Smooth muscle cell (in vitro differentiated cells): ENCODE results near the gene SLC37A1. TPM values are rescaled to one million over a fixed set of nuclear protein-coding genes. Genes with fewer than 3 reads are reported as not detected.

ENCODE experiments used
- DNase-seq: peaks from one replicate; lab custom pipeline; 2025; ENCODE audit not compliant: unreplicated experiment; lab: John Stamatoyannopoulos, UW
- H2AFZ ChIP-seq: fragments of 200-600 bp; sonication (generic); 2 replicates; pipeline ENCODE4 v1.6.0; 2016; ENCODE audit warnings: antibody characterized with exemption, low read depth, mild to moderate bottlenecking
- H3F3A ChIP-seq: fragments of 200-600 bp; sonication (generic); 2 replicates; pipeline ENCODE4 v1.6.0; 2017; ENCODE audit warnings: antibody characterized with exemption, low read depth
- H3K27ac ChIP-seq: fragments of 200-600 bp; sonication (generic); 2 replicates; pipeline ENCODE4 v1.5.1; 2016; ENCODE audit warnings: low read depth, mild to moderate bottlenecking
- H3K27me3 ChIP-seq: fragments of 200-600 bp; sonication (generic); 2 replicates; pipeline ENCODE4 v1.6.1; 2016; ENCODE audit warnings: low read depth, mild to moderate bottlenecking
- H3K36me3 ChIP-seq: fragments of 200-600 bp; sonication (generic); 2 replicates; pipeline ENCODE4 v1.5.1; 2016; ENCODE audit warnings: low read depth
- H3K4me1 ChIP-seq: fragments of 200-600 bp; sonication (generic); 2 replicates; pipeline ENCODE4 v1.5.1; 2016; ENCODE audit warnings: low read depth
- H3K4me2 ChIP-seq: fragments of 200-600 bp; sonication (generic); 2 replicates; pipeline ENCODE4 v1.6.0; 2016; ENCODE audit warnings: mild to moderate bottlenecking
- H3K4me3 ChIP-seq: fragments of 200-600 bp; sonication (generic); 2 replicates; pipeline ENCODE4 v1.5.1; 2016; ENCODE audit warnings: mild to moderate bottlenecking
- H3K79me2 ChIP-seq: fragments of 200-600 bp; sonication (generic); 2 replicates; pipeline ENCODE4 v1.6.0; 2016; ENCODE audit warnings: low read depth, mild to moderate bottlenecking
- H3K9ac ChIP-seq: fragments of 200-600 bp; sonication (generic); 2 replicates; pipeline ENCODE4 v1.6.0; 2016; ENCODE audit warnings: low read depth
- H3K9me3 ChIP-seq: fragments of 200-600 bp; sonication (generic); replicated peaks from 2 replicates; pipeline ENCODE4 v1.5.1; 2016; ENCODE audit warnings: low read depth
- H4K20me1 ChIP-seq: fragments of 200-600 bp; sonication (generic); 2 replicates; pipeline ENCODE4 v1.6.0; 2016; ENCODE audit warnings: low read depth
- CTCF ChIP-seq: fragments of 200-600 bp; sonication (generic); IDR thresholded peaks from 2 replicates; pipeline ENCODE4 v1.5.1; 2017; ENCODE audit warnings: borderline replicate concordance, mild to moderate bottlenecking, antibody characterized with exemption; ENCODE audit not compliant: insufficient read depth, poor library complexity, severe bottlenecking
- WGBS: methylation state at CpG from one replicate; pipeline ENCODE4 v1.1.7; 2016; ENCODE audit warnings: low lambda C conversion rate; 5-methylcytosine and 5-hydroxymethylcytosine counted together
- polyA plus RNA-seq: library from polyadenylated mRNA; unstranded; fragments of >200 nt; fragmentation: Nextera tagmentation; extraction: Ambion mirVana; gene quantifications from 2 replicates; pipeline ENCODE4 v1.2.1, GENCODE V29; 2016
- total RNA-seq: library from RNA; depleted of rRNA; stranded (reverse); fragments of >200 nt; gene quantifications from 2 replicates; pipeline ENCODE4 v1.2.3, GENCODE V29; 2014

Gene SLC37A1
- total and polyA plus RNA-seq, 2 experiments from 2014 or later = 15.0 to 18.0 TPM

DNA sequence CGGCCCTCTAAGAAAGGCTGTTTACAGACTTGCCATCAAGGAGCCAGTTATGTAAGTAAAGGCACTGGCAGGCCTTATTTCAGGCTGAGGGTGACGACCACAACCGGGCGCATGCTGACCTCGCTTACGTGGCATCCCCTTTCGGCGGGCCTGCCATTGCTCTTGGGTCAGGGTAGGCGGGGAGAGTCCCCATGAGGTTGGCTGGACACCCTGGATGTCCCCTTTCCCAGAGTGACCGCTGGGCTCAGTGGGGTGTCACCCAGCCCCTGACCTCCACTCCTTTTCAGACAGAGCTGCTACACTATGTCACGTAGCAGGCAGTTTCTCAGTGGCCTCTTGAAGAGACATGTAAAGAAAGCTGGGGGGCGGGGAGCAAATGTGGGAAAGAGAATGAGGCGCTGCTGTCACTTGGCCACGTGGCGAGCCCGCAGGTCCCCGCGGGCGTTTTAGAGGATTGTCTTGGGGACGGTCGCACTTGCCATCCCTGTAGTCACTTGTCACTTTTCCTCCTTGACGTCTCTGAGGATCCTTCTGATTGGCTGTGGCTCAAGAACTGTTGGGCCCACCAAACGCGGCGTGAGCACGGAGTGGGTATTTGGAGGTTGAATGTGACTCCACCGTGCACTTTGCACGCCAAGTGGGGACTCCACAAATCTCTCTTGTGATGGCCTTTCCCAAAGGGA, 42.2 kb downstream of the SLC37A1 start:
- no peaks in the 10 kb centered on the region for H3K4me1 ChIP-seq
- no peaks in the 10 kb centered on the region for H4K20me1 ChIP-seq
- no peak overlapping the region for H3K4me3 ChIP-seq
- H2AFZ ChIP-seq = no peak overlapping the region
- DNase-seq = no peak
- no peaks in the 10 kb centered on the region for H3F3A ChIP-seq
- TF ChIP-seq CTCF = no peak
- no peak overlapping the region for H3K9ac ChIP-seq
- no peak overlapping the region for H3K27ac ChIP-seq
- no peaks in the 10 kb centered on the region for H3K36me3 ChIP-seq
- H3K27me3 ChIP-seq = no peaks in the 10 kb centered on the region
- 96% methylated on average over 28 of the region's 28 CpGs for WGBS
- no peak overlapping the region for H3K4me2 ChIP-seq
- H3K79me2 ChIP-seq = no peaks in the 10 kb centered on the region
- no peaks in the 10 kb centered on the region for H3K9me3 ChIP-seq

- Histone ChIP-seq H3K9ac (no peak overlapping the region), H3K79me2 (no peaks in the 10 kb centered on the region), H3K4me3 (no peak overlapping the region), H2AFZ (no peak overlapping the region), H3K27me3 (no peaks in the 10 kb centered on the region), H3K4me2 (no peak overlapping the region), H3K4me1 (no peaks in the 10 kb centered on the region), H3K9me3 (no peaks in the 10 kb centered on the region), H3K27ac (no peak overlapping the region), H4K20me1 (no peaks in the 10 kb centered on the region), H3K36me3 (no peaks in the 10 kb centered on the region), H3F3A (no peaks in the 10 kb centered on the region)
- TF ChIP-seq CTCF = no peak
- DNase-seq = no peak
- WGBS = 98% methylated on average over 6 of the region's 6 CpGs
Measured at GRCh38 chr21:42556476-42556875, 42.8 kb downstream of the SLC37A1 start.

- H3K9ac ChIP-seq = no peak overlapping the region
- 92% methylated on average over 14 of the region's 14 CpGs for WGBS
- no peak for DNase-seq
Measured at GRCh38 chr21:42556960-42557359, 43.3 kb downstream of the SLC37A1 start.

More at GRCh38 chr21:42556960-42557359, 43.3 kb downstream of the SLC37A1 start:
- no peaks in the 10 kb centered on the region for H3K79me2 ChIP-seq
- H4K20me1 ChIP-seq = no peaks in the 10 kb centered on the region
- H3K4me2 ChIP-seq = no peak overlapping the region
- no peaks in the 10 kb centered on the region for H3F3A ChIP-seq
- no peak overlapping the region for H2AFZ ChIP-seq
- no peaks in the 10 kb centered on the region for H3K9me3 ChIP-seq
- no peak overlapping the region for H3K4me3 ChIP-seq
- no peaks in the 10 kb centered on the region for H3K36me3 ChIP-seq
- TF ChIP-seq CTCF = no peak
- no peaks in the 10 kb centered on the region for H3K27me3 ChIP-seq
- no peaks in the 10 kb centered on the region for H3K4me1 ChIP-seq
- H3K27ac ChIP-seq = no peak overlapping the region
